Caco-2 (cell line): Measurements from ENCODE around the gene PHKB. TPM values are rescaled to one million over a fixed set of nuclear protein-coding genes. Genes with fewer than 3 reads are reported as not detected.

ENCODE experiments used
- BruUV-seq: library from RNA; stranded (reverse); fragments of 400-500 nt; replicated peaks from 2 replicates; lab custom pipeline; 2021; lab: Mats Ljungman, UMichigan
- CTCF ChIA-PET: fragments of 300-600 bp; sonication (Branson Sonifier 250); formaldehyde crosslinking; loops from one replicate; lab custom pipeline; 2022; ENCODE audit warnings: antibody characterized with exemption; lab: Charles Lee
- POLR2A ChIA-PET: fragments of 300-600 bp; sonication (Branson Sonifier 250); formaldehyde crosslinking; loops from one replicate; lab custom pipeline; 2022; ENCODE audit warnings: antibody characterized with exemption; lab: Charles Lee
- DNase-seq, 2 experiments: peaks; one replicate each; pipeline versions ENCODE4 v3.0.0 to v3.0.0-alpha.2; 2020 to 2022
- H3K27me3 ChIP-seq: replicated peaks from 2 replicates; pipeline ENCODE4 v1.6.0; 2011; ENCODE audit warnings: low read length; ENCODE audit not compliant: control insufficient read depth, insufficient read depth
- H3K36me3 ChIP-seq: 2 replicates; pipeline ENCODE4 v1.5.1; 2011; ENCODE audit warnings: low read length; ENCODE audit not compliant: control insufficient read depth, insufficient read depth
- H3K4me1 ChIP-seq: fragments of 250-450 bp; sonication (Bioruptor Pico); 2 replicates; pipeline ENCODE4 v1.5.1; 2020; ENCODE audit warnings: mild to moderate bottlenecking
- H3K4me3 ChIP-seq: 2 replicates; pipeline ENCODE4 v1.5.1; 2011; ENCODE audit warnings: low read depth, mild to moderate bottlenecking, control low read depth, low read length
- H3K9me3 ChIP-seq: fragments of 250-450 bp; sonication (Bioruptor Pico); 2 replicates; pipeline ENCODE4 v1.5.1; 2020; ENCODE audit warnings: mild to moderate bottlenecking, moderate library complexity
- H3K27ac Mint-ChIP-seq: one replicate; pipeline ENCODE4 v1.8.0; 2022; ENCODE audit warnings: mixed read lengths; ENCODE audit not compliant: unreplicated experiment
- H3K27me3 Mint-ChIP-seq: one replicate; pipeline ENCODE4 v1.8.0; 2022; ENCODE audit warnings: mixed read lengths; ENCODE audit not compliant: insufficient read depth, unreplicated experiment
- H3K36me3 Mint-ChIP-seq: one replicate; pipeline ENCODE4 v1.8.0; 2022; ENCODE audit warnings: mild to moderate bottlenecking, mixed read lengths; ENCODE audit not compliant: insufficient read depth, unreplicated experiment
- H3K4me1 Mint-ChIP-seq: one replicate; pipeline ENCODE4 v1.8.0; 2022; ENCODE audit warnings: low read depth, mixed read lengths; ENCODE audit not compliant: unreplicated experiment
- H3K4me3 Mint-ChIP-seq: one replicate; pipeline ENCODE4 v1.8.0; 2022; ENCODE audit warnings: mild to moderate bottlenecking, moderate library complexity, mixed read lengths; ENCODE audit not compliant: unreplicated experiment
- H3K9me3 Mint-ChIP-seq: one replicate; pipeline ENCODE4 v1.8.0; 2022; ENCODE audit warnings: mixed read lengths; ENCODE audit not compliant: unreplicated experiment
- intact Hi-C: fragments of 100-400 bp; cut with micrococcal nuclease; formaldehyde crosslinking; loops from one replicate; pipeline ENCODE4 v1.10.0; 2022; ENCODE audit not compliant: unreplicated experiment
- total RNA-seq: library from RNA; stranded (reverse); gene quantifications from 2 replicates; pipeline ENCODE4 v1.2.3, GENCODE V29; 2022
- TF ChIP-seq, protein P1 (sequence below), 2 experiments: fragments of 200-600 bp in 1 of 2; IDR thresholded peaks; 1 replicate in 1 of 2; 2 replicates in 1 of 2; pipeline versions ENCODE4 v1.5.1 to v1.8.0; 2011 to 2022; ENCODE audit warnings: antibody characterized with exemption in 1 of 2, control low read depth in 1 of 2, inconsistent platforms in 1 of 2, low read depth in 1 of 2, low read length in 1 of 2, mild to moderate bottlenecking in 1 of 2, moderate library complexity in 1 of 2; ENCODE audit not compliant: insufficient read depth in 1 of 2, severe bottlenecking in 1 of 2, unreplicated experiment in 1 of 2

The PHKB gene
- total RNA-seq, 1 experiment from 2014 or later = 74.2 TPM

DNA sequence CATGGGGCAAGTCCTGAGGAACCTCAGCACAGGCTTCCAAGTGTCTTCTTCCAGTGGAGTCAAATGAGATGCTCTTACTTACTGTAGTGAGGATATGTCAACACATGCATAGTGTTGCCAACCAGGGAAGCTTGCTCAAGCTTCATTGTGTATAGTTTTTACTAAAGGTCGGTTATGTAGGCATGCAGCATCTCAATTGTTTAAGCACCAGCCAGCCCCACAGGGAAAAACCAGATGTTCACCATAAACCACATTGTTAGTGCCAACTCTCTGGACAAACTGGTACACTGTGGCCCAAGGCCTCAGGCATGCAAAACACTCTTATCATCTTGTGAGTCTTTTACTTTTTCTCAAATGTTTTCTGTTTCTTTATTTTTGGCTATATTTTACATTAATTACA lies 152.1 kb downstream of the PHKB start:
- no peaks in the 10 kb centered on the region for H3K9me3 ChIP-seq
- H3K36me3 ChIP-seq = no peaks in the 10 kb centered on the region
- H3K9me3 Mint-ChIP-seq = no peaks in the 10 kb centered on the region
- H3K36me3 Mint-ChIP-seq = no peaks in the 10 kb centered on the region
- intact Hi-C loops = no loop called here
- H3K27me3 Mint-ChIP-seq = no peaks in the 10 kb centered on the region
- no TSS peak for BruUV-seq
- H3K27ac Mint-ChIP-seq = no peak overlapping the region
- POLR2A ChIA-PET = no interaction called here
- no peak overlapping the region for H3K4me3 Mint-ChIP-seq
- H3K4me3 ChIP-seq = no peak overlapping the region
- CTCF ChIA-PET = no interaction called here
- TF ChIP-seq, protein P1, sequence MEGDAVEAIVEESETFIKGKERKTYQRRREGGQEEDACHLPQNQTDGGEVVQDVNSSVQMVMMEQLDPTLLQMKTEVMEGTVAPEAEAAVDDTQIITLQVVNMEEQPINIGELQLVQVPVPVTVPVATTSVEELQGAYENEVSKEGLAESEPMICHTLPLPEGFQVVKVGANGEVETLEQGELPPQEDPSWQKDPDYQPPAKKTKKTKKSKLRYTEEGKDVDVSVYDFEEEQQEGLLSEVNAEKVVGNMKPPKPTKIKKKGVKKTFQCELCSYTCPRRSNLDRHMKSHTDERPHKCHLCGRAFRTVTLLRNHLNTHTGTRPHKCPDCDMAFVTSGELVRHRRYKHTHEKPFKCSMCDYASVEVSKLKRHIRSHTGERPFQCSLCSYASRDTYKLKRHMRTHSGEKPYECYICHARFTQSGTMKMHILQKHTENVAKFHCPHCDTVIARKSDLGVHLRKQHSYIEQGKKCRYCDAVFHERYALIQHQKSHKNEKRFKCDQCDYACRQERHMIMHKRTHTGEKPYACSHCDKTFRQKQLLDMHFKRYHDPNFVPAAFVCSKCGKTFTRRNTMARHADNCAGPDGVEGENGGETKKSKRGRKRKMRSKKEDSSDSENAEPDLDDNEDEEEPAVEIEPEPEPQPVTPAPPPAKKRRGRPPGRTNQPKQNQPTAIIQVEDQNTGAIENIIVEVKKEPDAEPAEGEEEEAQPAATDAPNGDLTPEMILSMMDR (IDR thresholded peaks at IDR 0.05; ENCODE audit: insufficient read depth in 1 of 2, low read depth in 1 of 2, low read length in 1 of 2, severe bottlenecking in 1 of 2, unreplicated experiment in 1 of 2) = no peak
- H3K27me3 ChIP-seq = no peaks in the 10 kb centered on the region
- peaks cover 12% of the 10 kb centered on the region for H3K4me1 Mint-ChIP-seq
- DNase-seq = no peak
- peaks cover 7% of the 10 kb centered on the region; the same call in 1 of the 2 replicates for H3K4me1 ChIP-seq

DNA sequence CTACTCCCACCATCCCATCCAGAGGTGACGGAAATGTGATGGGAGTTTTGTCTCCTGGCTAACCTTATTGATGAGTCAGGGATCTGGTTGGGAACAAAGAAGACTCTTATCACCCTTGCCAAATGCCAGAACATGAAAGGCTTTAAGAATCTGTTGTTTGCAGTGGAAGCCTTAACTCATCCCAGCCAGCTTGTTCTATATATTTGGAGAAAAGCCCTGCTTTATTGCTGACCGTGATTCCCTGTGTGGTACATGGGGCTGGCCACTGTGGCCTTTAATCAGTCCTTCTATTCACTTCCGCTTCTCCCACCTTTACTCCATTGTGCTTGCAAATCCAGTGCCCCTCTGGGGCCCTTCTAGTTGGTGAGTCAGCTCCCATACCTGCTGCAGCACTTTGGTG lies 156.6 kb downstream of the PHKB start:
- no peaks in the 10 kb centered on the region for H3K9me3 Mint-ChIP-seq
- BruUV-seq = no TSS peak
- H3K4me3 ChIP-seq = no peak overlapping the region
- H3K27me3 ChIP-seq = no peaks in the 10 kb centered on the region
- DNase-seq = no peak
- H3K36me3 Mint-ChIP-seq = no peaks in the 10 kb centered on the region
- peaks cover 7% of the 10 kb centered on the region; the same call in 1 of the 2 replicates for H3K4me1 ChIP-seq
- ChIA-PET CTCF (no interaction called here), POLR2A (no interaction called here)
- H3K4me1 Mint-ChIP-seq = peaks cover 14% of the 10 kb centered on the region
- TF ChIP-seq, protein P1 (IDR thresholded peaks at IDR 0.05; ENCODE audit: insufficient read depth in 1 of 2, low read depth in 1 of 2, low read length in 1 of 2, severe bottlenecking in 1 of 2, unreplicated experiment in 1 of 2) = no peak
- H3K36me3 ChIP-seq = no peaks in the 10 kb centered on the region
- no peak overlapping the region for H3K4me3 Mint-ChIP-seq
- intact Hi-C loops = no loop called here
- H3K9me3 ChIP-seq = no peaks in the 10 kb centered on the region
- H3K27me3 Mint-ChIP-seq = no peaks in the 10 kb centered on the region
- peak overlapping the region; percentile 49 for H3K27ac Mint-ChIP-seq

DNA sequence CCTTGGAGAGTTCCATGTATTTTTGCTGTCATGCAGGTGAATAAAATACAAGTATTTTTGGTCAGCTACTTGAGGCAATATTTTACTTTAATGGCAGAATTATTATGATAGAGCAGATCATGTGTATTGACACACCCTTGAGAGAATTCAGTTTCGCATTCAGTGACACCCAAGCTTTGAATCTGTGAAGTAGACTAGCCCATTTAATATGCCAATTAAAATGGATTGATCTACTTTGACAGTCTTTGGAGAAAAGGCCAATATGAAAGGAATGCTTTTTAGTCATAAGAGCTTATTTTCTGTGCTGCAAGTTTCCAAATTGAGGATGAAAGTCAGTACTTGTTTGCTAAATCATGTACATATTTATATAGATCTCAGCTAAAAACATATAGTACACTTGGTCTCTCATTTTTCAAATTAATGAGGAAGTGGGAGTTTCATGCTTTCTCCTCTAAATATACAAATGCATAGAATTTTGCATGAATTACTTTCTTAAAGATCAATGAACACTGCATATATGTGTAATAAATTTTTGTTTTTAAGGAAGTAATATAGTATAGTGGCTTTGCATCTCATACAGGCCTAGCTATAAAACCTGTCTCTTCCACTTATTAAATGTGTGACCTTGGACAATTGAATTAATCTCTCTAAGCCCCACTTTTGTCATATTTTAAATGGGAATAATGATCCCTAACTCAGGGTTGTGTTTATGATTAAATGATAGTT lies 161.5 kb downstream of the PHKB start:
- Histone ChIP-seq H3K9me3 (no peaks in the 10 kb centered on the region), H3K4me1 (peaks cover 3% of the 10 kb centered on the region; the same call in 1 of the 2 replicates), H3K27me3 (no peaks in the 10 kb centered on the region), H3K36me3 (no peaks in the 10 kb centered on the region), H3K4me3 (no peak overlapping the region)
- Mint-ChIP-seq H3K36me3 (no peaks in the 10 kb centered on the region), H3K27me3 (no peaks in the 10 kb centered on the region), H3K9me3 (no peaks in the 10 kb centered on the region), H3K27ac (no peak overlapping the region), H3K4me3 (no peak overlapping the region), H3K4me1 (peaks cover 9% of the 10 kb centered on the region)
- no peak for DNase-seq
- no TSS peak for BruUV-seq
- ChIA-PET CTCF (no interaction called here), POLR2A (no interaction called here)
- TF ChIP-seq, protein P1 (IDR thresholded peaks at IDR 0.05; ENCODE audit: insufficient read depth in 1 of 2, low read depth in 1 of 2, low read length in 1 of 2, severe bottlenecking in 1 of 2, unreplicated experiment in 1 of 2) = no peak
- intact Hi-C loops = no loop called here
